ENCODE data around the gene DUOXA2. TPM values are rescaled to one million over a fixed set of nuclear protein-coding genes. Genes with fewer than 3 reads are reported as not detected.

The DUOXA2 gene
- polyA plus RNA-seq, 1 donor from 2014 or later, result not detected

DNA sequence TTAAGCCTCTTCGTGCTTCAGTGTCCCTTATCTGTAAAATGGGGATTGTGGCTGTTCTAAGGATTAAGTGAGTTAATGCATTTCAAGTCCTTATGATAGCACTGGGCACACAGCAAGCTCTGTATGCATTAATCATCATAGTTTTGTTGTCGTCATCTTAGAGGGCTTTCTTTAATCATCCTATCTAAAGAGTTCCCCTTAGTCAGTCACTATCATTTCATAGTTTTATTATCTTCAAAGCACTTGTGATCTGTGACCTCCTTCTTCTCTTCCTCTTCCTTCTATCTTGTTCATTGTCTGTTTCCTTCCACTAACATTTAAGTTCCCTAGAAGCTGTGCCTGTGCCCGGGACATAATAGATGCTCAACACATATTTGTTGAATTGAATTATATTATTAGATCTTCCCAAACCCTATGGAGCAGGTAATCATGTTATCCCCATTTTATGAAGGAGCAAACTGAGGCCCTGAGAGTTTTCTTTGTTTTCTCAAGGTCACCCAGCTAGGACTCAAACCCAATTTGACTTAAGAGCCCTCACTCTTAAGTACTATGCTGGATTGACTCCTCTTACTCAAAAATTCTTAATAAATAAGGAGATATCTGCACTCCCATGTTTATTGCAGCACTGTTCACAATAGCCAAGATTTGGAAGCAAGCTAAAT lies 24.3 kb upstream of the DUOXA2 start:
- no peak overlapping the region for H3K27ac ChIP-seq (ENCODE audit: low read length)
- no peak overlapping the region for H3K4me2 ChIP-seq (ENCODE audit: low read length)
- no peaks in the 10 kb centered on the region for H3K79me2 ChIP-seq (replicated peaks; ENCODE audit: insufficient read depth, low read length)
- H2AFZ ChIP-seq (ENCODE audit: low read depth, low read length), result no peak overlapping the region
- no peaks in the 10 kb centered on the region for H3F3A ChIP-seq (ENCODE audit: insufficient read depth, low read length, poor library complexity, severe bottlenecking)
- H3K9ac ChIP-seq (ENCODE audit: low read length), result no peak overlapping the region
- TF ChIP-seq EZH2 (IDR thresholded peaks at IDR 0.05; ENCODE audit: borderline replicate concordance, insufficient read depth, low read length, poor library complexity, severe bottlenecking), result no peak
- no peak for TF ChIP-seq POLR2AphosphoS5 (IDR thresholded peaks at IDR 0.05)
- TF ChIP-seq TAF1 (IDR thresholded peaks at IDR 0.05; ENCODE audit: low read depth), result no peak
- TF ChIP-seq RAD21 (conservative IDR thresholded peaks at IDR 0.05), result no peak
- TF ChIP-seq SMC3 (conservative IDR thresholded peaks at IDR 0.05; ENCODE audit: poor library complexity), result no peak
- TF ChIP-seq, protein P1, sequence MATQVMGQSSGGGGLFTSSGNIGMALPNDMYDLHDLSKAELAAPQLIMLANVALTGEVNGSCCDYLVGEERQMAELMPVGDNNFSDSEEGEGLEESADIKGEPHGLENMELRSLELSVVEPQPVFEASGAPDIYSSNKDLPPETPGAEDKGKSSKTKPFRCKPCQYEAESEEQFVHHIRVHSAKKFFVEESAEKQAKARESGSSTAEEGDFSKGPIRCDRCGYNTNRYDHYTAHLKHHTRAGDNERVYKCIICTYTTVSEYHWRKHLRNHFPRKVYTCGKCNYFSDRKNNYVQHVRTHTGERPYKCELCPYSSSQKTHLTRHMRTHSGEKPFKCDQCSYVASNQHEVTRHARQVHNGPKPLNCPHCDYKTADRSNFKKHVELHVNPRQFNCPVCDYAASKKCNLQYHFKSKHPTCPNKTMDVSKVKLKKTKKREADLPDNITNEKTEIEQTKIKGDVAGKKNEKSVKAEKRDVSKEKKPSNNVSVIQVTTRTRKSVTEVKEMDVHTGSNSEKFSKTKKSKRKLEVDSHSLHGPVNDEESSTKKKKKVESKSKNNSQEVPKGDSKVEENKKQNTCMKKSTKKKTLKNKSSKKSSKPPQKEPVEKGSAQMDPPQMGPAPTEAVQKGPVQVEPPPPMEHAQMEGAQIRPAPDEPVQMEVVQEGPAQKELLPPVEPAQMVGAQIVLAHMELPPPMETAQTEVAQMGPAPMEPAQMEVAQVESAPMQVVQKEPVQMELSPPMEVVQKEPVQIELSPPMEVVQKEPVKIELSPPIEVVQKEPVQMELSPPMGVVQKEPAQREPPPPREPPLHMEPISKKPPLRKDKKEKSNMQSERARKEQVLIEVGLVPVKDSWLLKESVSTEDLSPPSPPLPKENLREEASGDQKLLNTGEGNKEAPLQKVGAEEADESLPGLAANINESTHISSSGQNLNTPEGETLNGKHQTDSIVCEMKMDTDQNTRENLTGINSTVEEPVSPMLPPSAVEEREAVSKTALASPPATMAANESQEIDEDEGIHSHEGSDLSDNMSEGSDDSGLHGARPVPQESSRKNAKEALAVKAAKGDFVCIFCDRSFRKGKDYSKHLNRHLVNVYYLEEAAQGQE (IDR thresholded peaks at IDR 0.05; ENCODE audit: borderline replicate concordance), result no peak
- no peak for TF ChIP-seq EP300 (conservative IDR thresholded peaks at IDR 0.05; ENCODE audit: poor library complexity, severe bottlenecking)
- TF ChIP-seq, protein P2, sequence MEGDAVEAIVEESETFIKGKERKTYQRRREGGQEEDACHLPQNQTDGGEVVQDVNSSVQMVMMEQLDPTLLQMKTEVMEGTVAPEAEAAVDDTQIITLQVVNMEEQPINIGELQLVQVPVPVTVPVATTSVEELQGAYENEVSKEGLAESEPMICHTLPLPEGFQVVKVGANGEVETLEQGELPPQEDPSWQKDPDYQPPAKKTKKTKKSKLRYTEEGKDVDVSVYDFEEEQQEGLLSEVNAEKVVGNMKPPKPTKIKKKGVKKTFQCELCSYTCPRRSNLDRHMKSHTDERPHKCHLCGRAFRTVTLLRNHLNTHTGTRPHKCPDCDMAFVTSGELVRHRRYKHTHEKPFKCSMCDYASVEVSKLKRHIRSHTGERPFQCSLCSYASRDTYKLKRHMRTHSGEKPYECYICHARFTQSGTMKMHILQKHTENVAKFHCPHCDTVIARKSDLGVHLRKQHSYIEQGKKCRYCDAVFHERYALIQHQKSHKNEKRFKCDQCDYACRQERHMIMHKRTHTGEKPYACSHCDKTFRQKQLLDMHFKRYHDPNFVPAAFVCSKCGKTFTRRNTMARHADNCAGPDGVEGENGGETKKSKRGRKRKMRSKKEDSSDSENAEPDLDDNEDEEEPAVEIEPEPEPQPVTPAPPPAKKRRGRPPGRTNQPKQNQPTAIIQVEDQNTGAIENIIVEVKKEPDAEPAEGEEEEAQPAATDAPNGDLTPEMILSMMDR (IDR thresholded peaks at IDR 0.05; ENCODE audit: poor library complexity, severe bottlenecking), result no peak
- no peak for TF ChIP-seq MXI1 (conservative IDR thresholded peaks at IDR 0.05; ENCODE audit: poor library complexity, severe bottlenecking)
- no peaks in the 10 kb centered on the region for H3K36me3 ChIP-seq (ENCODE audit: insufficient read depth, low read length)
- no peaks in the 10 kb centered on the region for H3K9me3 ChIP-seq (ENCODE audit: low read length)
- H3K27me3 ChIP-seq (ENCODE audit: insufficient read depth, low read depth, low read length), result no peaks in the 10 kb centered on the region
- no peaks in the 10 kb centered on the region for H4K20me1 ChIP-seq (ENCODE audit: insufficient read depth)
- H3K9me2 ChIP-seq (ENCODE audit: insufficient read depth, low read length), result no peaks in the 10 kb centered on the region
- H3K4me3 ChIP-seq (ENCODE audit: low read length), result no peak overlapping the region

DNA sequence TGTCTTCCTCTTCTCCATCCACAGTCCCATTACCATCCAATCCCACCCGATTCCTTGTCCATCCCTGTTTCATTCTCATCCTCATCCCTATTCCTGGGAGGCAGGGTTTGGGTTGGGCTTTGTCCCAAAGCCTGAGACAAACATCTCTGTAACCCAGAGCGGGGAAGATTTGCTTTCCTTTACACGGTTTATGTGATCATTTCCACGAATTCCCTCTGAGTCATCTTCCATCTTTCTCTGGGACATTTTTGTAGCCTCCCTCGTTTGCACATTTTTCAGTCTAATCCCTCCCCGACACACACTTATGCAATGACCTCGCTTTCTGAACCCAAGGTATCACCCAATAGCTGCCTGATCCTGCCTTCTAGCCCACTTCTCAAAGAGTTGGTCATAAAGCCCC lies 23.0 kb upstream of the DUOXA2 start:
- H3K9ac ChIP-seq (ENCODE audit: low read length), result no peak overlapping the region
- H3K79me2 ChIP-seq (replicated peaks; ENCODE audit: insufficient read depth, low read length), result no peaks in the 10 kb centered on the region
- H3K4me2 ChIP-seq (ENCODE audit: low read length), result no peak overlapping the region
- no peaks in the 10 kb centered on the region for H3K36me3 ChIP-seq (ENCODE audit: insufficient read depth, low read length)
- no peak overlapping the region for H3K4me3 ChIP-seq (ENCODE audit: low read length)
- no peak overlapping the region for H2AFZ ChIP-seq (ENCODE audit: low read depth, low read length)
- H3K9me2 ChIP-seq (ENCODE audit: insufficient read depth, low read length), result no peaks in the 10 kb centered on the region
- H3K27me3 ChIP-seq (ENCODE audit: insufficient read depth, low read depth, low read length), result no peaks in the 10 kb centered on the region
- TF ChIP-seq MXI1 (conservative IDR thresholded peaks at IDR 0.05; ENCODE audit: poor library complexity, severe bottlenecking) (no peak), POLR2AphosphoS5 (IDR thresholded peaks at IDR 0.05) (no peak), EZH2 (IDR thresholded peaks at IDR 0.05; ENCODE audit: borderline replicate concordance, insufficient read depth, low read length, poor library complexity, severe bottlenecking) (no peak), TAF1 (IDR thresholded peaks at IDR 0.05; ENCODE audit: low read depth) (no peak), RAD21 (conservative IDR thresholded peaks at IDR 0.05) (no peak), SMC3 (conservative IDR thresholded peaks at IDR 0.05; ENCODE audit: poor library complexity) (no peak), EP300 (conservative IDR thresholded peaks at IDR 0.05; ENCODE audit: poor library complexity, severe bottlenecking) (no peak)
- TF ChIP-seq, protein P1 (IDR thresholded peaks at IDR 0.05; ENCODE audit: borderline replicate concordance), result no peak
- TF ChIP-seq, protein P2 (IDR thresholded peaks at IDR 0.05; ENCODE audit: poor library complexity, severe bottlenecking), result no peak
- H4K20me1 ChIP-seq (ENCODE audit: insufficient read depth), result no peaks in the 10 kb centered on the region
- H3F3A ChIP-seq (ENCODE audit: insufficient read depth, low read length, poor library complexity, severe bottlenecking), result no peaks in the 10 kb centered on the region
- H3K27ac ChIP-seq (ENCODE audit: low read length), result no peak overlapping the region
- no peaks in the 10 kb centered on the region for H3K9me3 ChIP-seq (ENCODE audit: low read length)
